GM19043 (cell line): ENCODE results near the gene PIEZO1.

Source experiments
- ATAC-seq: cut with Tn5 transposase; IDR thresholded peaks from one replicate; pipeline ENCODE4 v1.9.1; 2021; ENCODE audit warnings: low read depth; ENCODE audit not compliant: unreplicated experiment

The PIEZO1 gene

DNA sequence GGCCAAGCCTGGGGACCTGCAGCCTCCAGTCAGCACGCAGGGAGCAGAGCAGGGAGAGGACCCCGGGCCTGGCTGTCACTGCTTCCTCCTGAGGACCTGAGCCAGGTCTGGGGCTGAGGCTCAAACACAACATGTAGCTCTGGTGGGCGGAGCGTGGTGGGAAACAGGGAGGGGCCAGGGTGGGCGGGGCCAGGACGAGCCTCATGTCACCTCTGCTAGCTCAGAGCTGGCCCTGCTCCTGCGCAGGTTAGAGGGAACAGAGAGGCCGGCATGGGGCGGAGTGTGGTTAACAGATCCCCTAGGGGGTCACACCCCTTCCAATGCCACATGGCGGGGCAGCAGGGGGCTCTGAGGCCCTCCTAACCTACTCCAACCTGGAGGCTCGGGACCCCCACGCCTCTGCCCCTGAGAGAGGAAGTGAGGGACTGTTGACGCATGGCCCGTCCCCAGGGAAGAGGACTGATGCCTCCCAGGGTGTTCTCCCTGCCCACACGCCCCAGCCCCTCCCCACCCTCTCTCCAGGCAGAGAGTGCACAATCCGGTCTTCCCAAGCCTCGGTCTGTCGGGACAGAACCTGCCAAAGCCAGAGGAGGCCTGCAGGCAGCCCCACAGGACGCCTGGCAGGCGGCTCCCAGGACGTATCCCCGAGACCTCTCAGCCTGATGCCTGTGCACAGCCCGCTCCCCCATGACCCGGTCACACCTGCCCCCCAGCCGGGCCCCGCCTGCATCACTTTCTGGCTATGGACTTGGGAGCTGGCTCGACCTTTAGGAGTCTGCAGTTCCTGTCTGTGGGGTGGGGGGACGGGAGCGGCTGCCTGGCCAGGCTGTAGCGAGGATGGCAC is 15.2 kb downstream of the PIEZO1 start:
- ATAC-seq, result no peak

DNA sequence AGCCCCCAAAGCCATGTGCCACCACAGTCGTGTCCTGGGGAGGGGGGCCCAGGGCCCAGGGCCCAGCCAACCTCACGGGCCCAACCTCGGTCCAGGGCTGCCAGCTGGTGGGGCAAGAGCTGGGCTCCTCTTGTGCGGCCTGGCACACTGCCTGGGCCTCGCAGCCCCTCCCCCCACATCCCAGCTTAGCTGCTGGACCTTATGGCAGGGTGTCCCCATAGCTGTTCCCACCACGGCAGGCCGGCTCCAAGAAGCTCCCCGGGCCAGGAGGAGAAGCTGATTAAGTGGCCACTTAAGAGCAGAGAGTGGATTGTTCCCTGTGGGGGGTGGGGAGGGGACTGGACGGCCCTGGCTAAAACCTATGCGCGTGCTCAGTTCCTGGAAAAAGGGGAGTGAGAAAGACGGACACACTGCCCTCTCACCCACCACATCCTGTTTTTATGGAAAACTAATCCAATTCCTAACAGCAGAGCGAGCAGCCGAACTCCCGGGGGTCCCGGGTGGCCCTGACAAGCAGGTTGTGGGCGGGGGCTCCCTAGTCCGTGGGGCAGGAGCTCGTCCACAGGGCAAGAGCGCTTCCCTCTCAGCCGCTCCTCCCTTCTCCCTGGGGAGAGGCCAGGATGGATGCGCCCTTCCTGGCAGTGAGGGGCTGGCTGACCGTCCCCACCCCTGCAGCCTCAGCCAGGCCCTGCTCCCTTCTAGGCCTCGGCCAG is 16.8 kb downstream of the PIEZO1 start:
- no peak for ATAC-seq

DNA sequence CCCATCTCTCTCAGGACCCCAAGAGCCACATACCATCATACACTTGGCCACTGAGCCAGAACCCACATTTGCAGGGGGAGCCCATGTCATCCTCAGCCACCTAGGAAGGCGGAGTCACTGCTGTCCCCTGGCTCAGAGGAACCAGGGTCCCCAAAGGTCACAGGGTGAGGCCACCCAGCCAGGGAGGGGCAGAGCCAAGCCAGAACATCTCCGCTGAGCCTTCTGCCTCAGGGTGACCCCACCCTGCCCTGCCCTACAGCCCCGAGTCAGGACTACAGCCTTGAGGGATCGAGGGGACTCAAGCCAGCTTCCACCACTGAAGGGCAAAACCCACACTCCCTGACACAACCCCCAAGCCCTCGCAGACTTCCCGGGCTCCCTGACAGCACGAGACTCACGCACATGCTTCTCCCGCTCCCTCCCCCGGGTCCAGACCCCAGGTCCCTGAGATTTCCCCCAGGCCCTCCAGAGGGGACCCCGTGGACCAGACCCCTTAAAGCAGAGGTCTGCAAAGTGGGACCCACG is 17.4 kb downstream of the PIEZO1 start:
- ATAC-seq, result no peak

DNA sequence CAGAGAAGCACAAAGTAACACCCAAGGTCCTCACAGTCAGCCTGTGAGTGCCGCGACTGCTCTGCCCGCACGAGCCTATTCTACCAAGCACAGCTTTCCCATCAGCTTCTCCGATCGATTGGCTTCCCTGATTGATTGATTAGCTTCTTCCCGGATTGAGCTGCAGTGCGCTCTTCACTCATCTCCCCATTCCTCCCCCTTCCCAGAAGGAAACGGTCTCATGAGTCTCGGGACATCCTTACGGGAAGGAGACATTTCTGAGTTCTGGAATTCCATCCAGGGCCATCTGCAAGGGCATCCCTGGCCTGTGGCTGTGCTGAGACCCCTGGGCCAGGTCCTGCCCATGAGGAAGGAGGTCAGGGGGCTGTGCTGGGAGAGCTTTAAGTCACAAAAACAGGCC is 18.0 kb downstream of the PIEZO1 start:
- no peak for ATAC-seq

DNA sequence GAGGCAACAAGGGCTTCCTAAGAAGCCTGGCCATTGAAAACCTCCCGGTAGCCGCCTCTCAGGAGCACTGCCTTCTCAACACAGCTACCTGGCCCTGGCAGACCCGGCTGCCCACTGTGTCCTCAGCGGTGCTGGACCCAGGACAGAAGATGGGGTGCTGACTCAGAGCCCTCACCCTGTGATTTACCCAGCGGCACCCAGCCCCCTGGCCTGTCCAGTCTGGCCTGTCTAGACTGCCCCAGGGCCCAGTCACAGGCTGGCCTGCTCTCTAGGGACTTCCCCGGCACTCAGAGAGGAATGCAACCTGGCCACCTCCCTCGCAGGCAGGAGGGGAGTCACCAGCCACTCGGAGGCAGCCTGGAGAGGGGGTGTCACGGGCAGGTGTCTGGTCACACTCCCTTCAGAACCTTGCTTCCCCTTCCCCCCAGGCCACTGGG is 20.1 kb downstream of the PIEZO1 start:
- ATAC-seq, result no peak

DNA sequence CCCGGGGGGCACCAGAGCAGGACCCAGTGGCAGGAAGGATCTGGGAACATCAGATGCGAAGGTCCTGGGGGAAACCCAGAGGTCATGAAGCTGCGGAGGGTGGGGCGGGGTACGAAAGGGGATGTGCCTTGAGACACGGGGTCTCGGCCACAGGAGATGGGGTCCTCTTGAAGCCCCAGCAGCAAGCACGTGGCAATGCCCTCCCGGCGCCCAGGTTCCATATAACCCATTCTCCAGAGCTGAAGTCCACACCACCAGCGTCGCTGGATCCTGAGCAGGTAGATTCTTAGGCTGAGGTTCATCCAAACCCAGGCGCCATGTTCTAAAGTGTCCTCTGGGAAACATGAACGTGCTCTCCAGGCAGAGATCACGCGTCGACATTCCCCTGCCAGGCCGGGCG is 20.9 kb downstream of the PIEZO1 start:
- ATAC-seq, result no peak

DNA sequence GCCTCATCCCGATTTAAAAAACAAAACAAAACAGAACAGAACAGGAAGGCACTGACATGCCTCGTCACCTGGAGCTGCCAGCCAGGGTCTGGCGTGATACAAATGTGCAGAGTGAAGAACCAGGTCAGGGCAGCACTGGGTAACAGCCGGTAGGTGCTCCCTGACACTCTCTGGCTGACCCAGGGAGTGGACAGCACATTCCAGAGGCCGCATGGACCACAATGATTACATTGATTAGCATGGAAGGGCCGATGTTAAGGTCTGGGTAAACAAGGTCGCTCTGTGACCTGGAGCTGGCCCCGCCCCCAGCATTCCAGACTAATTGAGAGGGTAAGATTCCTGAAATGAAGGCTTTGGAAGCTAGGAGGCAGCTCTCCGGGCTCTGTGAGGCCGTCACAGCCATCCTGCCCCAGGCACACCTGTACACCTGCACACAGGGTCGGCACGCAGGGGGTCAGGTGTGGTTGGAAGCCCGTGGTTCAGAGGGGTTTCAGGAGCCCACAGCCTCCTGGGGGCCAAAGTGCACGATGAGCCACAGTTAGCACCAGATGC is 21.4 kb downstream of the PIEZO1 start:
- no peak for ATAC-seq

DNA sequence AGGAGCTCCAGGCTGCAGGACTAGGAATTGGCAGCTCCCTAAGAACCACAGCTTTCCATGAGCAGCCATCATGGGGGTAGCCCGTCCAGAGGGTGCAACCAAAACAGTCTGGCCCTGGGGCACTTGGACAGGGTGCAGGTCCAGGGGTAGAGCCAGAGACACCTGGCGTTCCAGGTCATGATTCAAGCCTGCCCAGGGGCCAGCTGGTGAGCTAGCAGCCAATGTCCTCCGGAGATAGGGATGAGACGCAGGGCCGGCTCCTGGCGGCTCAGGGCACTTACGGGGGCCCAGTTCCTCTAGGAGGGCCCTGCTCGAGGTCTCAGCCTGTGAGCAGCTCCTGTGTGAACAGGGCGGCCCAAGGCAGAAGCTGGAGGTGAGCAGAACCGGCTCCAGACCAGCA is 22.1 kb downstream of the PIEZO1 start:
- no peak for ATAC-seq

DNA sequence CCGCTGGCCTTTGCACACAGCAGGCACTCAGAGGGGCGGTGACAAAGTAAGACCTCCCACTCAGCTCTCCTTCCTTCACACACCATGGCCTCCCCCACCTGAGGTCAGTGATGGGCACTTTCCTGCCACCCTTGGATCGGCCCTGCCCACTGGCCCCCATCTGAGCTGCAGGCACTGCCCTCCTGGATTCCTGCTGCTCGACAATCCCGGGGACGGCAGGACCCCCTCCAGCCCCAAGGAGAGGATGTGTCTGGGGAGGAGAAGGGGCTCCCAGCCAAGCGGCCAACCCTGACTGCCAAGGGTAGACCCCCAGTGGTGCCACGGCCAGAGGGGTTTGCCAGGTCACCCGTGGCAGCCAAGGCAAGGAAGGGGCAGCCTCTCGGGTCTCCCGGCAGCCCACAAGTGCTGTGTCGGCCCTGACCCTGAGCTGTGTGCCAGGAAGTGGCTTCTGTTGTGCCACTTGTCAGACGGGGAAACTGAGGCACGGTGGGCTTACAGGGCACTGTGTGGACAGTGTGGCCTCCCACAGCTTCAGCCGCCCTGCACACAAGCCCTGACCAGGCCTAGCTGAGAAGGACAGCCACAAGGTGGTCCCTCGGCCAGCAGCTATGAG is 22.7 kb downstream of the PIEZO1 start:
- no peak for ATAC-seq

DNA sequence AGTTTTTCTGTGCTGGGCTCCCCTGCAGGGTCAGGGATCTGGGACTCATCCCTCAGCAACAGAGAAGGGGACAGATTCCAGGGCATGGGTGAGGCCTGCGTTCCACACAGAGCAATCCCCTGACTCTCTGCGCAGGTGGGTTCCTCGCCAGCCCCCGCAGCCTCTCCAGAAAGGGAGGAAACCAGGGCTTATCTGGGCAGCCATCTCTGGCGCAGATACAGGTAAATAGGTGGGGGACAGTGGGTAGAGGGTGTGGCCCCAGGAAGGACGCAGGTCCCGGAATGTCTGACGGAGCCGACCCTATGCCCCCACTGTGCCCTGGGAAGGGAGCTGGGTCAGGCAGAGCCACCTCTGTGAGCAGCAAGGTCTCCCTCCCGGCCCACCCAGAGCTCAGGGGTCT is 23.2 kb downstream of the PIEZO1 start:
- ATAC-seq, result no peak

DNA sequence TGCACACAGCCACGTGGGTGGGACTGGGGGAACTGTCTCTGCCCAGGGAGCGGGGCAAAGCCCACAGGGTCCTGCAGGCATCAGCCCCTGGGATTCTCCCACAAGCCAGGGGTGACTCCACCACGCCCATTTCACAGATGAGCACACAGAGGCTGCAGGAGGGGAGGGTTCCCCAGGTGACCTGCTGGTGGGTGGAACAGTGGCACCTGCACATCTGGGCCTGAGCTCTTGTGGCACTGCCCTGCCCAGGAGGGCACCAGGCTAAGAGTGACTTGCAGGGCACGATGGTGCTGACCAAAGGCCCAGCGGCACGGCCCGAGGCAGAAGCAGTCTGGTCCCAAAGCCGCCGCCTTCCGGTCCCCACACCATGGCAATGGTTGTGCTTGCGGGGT is 23.9 kb downstream of the PIEZO1 start:
- no peak for ATAC-seq

DNA sequence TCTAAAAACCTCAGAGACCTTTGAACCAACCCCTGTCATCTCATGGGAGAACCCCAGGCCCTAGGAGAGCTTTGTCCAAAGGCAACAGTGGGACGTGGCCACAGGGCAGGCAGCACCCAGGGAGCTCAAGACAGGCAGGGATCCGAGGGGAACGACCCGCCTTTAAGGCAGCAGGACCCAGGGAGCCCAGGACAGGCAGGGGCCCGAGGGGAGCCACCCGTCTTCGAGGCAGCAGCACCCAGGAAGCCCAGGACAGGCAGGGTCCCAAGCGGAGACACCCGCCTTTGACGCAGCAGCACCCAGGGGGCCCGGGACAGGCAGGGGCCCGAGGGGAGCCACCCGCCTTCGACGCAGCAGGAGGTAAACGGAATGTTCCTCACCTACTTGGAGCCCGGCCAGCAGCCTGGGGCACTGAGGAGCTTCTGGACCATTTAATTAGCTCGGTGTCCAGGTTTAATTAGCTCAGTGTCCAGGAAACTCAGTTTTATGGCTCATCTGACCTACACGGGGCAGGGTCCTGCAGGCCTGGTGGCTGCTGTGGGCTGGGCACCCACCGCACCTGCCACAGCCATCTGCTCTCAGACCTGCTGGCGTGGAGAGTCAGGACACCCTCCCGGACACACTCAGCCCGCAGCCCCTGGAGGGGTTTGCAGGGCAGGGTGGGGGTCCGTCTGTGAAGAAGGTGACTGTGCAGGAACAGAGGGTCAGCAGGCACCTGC is 24.4 kb downstream of the PIEZO1 start:
- no peak for ATAC-seq

DNA sequence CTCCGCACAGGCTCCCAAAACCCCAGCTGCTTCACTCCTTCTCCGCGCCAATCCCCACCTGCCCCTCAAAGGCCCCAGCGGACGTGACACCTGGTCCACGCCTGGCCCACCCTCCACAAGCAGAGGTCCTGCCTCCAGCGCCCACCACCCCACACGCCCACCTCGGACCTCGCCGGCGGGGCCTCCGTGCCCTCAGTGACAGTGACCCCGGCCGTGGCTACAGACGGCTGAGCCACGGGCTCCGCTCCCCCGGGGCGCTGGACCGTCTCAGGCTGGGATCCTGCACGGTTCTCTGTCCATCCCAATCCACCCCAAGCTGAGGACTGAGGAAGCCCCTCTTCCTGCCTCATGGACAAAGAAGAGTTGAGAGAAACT is 25.1 kb downstream of the PIEZO1 start:
- no peak for ATAC-seq

DNA sequence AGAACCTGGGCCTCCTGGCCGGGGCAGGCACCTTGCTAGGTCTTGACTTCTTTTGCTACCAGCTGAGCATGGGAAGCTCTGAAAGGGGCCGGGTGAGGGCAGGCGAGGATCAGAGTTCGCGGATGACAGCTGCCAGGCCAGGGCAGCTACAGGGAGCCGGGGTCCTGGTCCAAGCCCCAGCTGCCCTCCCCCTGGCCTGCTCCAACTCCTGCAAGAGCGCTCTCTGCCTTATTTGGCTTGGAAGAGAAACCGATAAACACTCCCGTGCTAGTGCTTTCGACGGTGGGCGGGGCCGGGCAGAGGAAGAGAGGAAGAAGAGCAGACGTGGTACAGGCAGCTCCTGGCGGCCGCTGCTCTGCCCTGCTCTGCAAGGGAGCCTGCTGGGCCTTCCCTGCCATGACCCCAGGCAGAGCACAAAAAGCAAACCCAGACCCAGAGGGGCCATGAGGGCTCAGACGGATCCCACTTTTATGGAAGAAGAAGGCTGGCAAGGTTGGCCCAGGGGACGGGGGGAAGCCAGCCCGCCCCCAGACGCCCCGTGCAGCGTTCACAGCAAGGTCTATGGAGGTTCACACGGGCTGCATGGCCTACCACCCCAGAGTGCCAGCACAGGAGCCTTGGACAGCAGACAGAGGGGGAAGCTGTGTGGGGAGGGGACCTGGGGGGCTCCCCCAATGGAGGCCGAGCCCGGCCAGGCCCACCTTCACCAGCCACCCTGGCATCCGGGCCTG is 25.6 kb downstream of the PIEZO1 start:
- no peak for ATAC-seq

DNA sequence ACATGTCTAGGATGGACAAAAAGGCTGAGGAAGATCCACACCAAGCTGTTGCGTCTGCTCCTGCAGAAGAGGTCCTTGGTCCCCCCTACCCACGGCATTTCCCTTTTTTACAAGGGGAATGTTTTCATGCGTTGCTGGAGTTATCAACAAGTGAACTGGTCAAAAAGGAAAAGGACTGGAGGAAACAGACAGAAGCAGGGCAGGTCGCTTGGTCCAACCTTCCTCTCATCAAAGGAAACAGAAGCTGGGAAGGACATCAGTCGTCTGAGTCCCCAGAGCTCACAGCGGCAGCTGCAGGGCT is 26.1 kb downstream of the PIEZO1 start:
- ATAC-seq, result no peak

DNA sequence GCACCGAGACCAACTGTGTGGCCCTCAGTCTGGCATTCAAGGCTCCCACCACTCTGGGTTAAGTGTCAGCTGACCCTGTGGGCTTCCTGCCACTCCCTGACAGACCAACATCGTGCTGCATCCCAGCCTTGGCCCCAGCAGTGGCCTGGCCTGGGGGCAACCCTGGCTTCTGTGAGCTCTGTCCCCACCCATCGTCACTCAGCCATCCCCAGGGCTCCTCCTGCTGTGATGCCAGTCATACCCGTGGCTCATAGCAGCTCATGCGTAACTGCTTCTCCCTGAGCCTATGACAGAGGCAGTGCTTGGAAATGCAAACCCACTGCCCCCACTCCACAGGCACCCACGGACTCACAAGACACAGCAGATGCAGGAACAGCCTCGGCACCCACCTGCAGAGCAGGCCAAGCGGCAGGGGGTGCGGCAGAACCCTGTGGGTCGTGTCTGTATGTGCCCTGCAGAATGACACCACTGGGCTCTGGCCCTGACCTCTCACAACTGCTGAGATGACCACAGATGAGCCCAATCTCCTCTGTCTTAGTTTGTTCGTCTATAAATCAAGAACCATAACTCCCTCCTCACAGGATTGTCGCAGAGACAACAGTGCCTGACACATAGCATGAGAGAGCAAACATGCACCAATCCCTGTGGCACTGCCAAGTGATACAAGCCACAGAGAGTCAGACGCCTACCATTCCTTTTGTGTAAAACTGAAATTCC is 26.6 kb downstream of the PIEZO1 start:
- no peak for ATAC-seq

DNA sequence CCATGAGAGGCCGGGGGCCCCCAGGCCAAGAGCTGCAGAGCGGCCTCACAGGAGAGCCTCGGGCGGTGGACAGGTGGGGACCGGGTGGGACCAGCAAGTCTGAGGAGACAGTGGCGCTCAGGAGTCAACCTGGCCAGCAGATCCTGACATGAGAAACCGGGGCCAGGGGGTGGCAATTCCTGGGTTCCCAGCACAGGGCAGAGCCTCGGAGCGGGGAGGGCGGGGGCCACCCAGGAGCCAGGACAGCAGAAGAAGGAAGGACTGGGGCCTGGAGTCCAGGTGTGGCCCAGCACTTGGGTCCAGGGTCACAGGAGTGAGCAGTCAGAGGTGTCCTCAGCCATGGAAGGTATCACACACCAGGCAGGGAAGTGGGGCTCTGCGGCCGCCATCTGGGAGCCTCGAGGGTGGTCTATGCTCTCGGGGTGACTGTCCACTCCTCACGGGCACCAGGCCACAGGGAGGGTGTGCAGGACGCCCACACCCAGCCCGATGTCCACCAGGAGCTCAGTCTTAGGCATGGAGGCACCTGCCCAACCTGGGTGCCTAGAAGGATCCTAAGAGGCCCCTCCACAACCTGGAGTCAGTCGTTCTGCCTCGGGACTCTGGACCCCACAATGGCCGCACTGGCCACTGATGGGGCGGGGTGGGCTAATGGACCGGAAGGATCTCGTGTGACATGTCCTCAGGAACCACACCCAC is 29.1 kb downstream of the PIEZO1 start:
- ATAC-seq, result no peak

DNA sequence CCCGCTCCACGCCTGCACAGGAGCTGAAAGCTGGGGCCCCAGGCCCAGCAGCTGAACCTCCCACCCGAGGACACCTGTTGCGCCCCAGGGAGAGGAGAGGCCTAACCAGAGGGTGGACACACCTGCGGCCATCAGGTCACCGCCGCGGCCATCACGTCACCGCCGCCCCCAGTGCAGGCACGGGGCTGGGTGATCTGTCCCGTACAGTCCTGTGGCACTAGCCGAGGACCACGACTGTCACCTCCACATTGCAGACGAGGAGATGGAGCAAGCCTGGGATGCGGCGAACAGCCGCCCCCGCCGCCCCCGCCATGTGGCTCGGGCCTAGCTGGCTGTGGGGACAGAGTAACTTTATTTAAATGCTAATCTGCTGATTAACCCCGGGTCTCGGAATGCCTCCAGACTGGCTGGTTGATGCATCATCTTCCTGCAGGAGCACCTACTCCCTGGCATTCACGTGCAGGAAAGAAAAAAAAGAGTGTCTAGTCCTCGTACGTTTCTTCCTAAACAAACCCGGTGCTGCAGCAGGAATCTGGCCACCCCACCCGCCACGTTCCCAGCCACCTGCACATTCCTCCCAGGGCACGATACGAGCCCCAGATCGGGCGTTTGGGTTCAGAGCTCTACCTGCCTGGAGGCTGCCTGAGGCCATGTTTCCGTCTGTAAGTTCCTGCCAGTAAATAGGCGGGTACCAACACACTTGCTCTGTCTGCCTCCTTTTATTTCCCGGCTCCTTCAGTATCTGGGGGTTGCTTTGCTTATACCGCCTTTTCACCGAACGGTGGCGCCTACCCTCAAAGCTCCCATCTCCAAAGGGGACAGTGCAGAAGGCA is 29.9 kb downstream of the PIEZO1 start:
- ATAC-seq, result no peak
